ENCODE results near the gene NEMP1.

DNA sequence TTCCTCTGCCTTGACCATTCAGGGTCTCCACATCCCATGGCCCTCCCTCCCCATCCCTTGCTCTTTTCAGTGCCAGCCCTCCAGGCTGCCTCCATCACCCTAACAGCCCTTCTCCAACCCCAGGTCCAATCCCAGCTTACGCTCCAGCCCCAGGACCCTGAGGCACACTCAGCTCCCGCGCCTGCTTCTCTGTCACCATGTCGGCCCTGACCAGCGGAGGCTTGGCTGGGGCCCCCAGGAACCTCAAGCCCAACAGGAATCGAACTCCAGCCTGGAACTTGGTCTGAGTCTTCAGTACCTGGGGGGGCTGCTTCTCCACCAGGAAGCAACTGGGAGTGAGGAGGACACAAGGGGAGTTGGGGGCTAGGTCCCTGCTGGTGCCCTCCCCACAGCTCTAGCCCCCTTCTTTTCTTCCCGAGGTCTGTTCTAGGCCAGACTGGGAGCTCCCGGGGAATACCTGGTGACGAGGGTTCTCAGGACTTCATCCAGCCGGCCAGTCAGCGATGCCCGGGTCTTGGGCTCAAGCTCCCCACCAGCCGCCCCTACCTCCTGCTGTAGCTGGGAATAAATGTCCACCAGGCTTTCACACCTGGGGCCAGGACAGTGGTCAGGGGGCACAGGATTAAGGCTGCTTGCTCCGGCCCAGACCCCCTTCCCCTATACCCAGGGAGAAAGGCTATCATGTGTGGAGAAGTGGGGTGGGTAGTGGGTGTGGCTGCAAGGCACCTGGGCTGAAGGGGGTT is 26.6 kb upstream of the NEMP1 start:
- no peak for TF ChIP-seq CTCF (conservative IDR thresholded peaks at IDR 0.05; ENCODE audit: low read depth, low read length)
- no peak for TF ChIP-seq EZH2 (IDR thresholded peaks at IDR 0.05; ENCODE audit: low read length, unreplicated experiment)
- TF ChIP-seq EZH2phosphoT487 (IDR thresholded peaks at IDR 0.05; ENCODE audit: borderline replicate concordance, low read length): no peak
